Stimulated activated CD4-positive, alpha-beta T cell treated with anti-CD3 and anti-CD28 coated beads, TNF-alpha, amount 100 ng/mL, for 1 hour (primary cell): Measurements from ENCODE around the gene ST6GALNAC3.
"Not testable (repeated sequence)": the region's sequence is repeated elsewhere in the genome, so short reads cannot be mapped to it uniquely, and the experiment has no call there.

Source experiments
- DNase-seq, 3 donors: peaks; one replicate each; pipeline ENCODE4 v3.0.0-alpha.2; 2020; ENCODE audit warnings: low read depth in 3 of 3, low spot score in 1 of 3

ST6GALNAC3 gene

GRCh38 chr1:76106251-76106650, 31.7 kb downstream of the ST6GALNAC3 start:
- DNase-seq, result no peak

GRCh38 chr1:76106719-76107235, 32.2 kb downstream of the ST6GALNAC3 start:
- no peak for DNase-seq

- DNase-seq, result no peak
Observed at GRCh38 chr1:76109404-76109803, 34.9 kb downstream of the ST6GALNAC3 start.

- no peak for DNase-seq
Observed at GRCh38 chr1:76109901-76110560, 35.5 kb downstream of the ST6GALNAC3 start.

GRCh38 chr1:76110666-76111065, 36.1 kb downstream of the ST6GALNAC3 start:
- DNase-seq, result no peak

GRCh38 chr1:76112321-76112720, 37.8 kb downstream of the ST6GALNAC3 start:
- DNase-seq, result not testable (repeated sequence)

GRCh38 chr1:76113446-76113845, 38.9 kb downstream of the ST6GALNAC3 start:
- DNase-seq, result no peak

GRCh38 chr1:76115171-76115570, 40.6 kb downstream of the ST6GALNAC3 start:
- no peak for DNase-seq

- DNase-seq, result no peak
Observed at GRCh38 chr1:76121850-76122249, 47.3 kb downstream of the ST6GALNAC3 start.

- no peak for DNase-seq
Observed at GRCh38 chr1:76122271-76122670, 47.7 kb downstream of the ST6GALNAC3 start.

- DNase-seq, result not testable (repeated sequence)
Observed at GRCh38 chr1:76123411-76124064, 49.0 kb downstream of the ST6GALNAC3 start.

GRCh38 chr1:76124196-76124595, 49.6 kb downstream of the ST6GALNAC3 start:
- no peak for DNase-seq

- no peak for DNase-seq
Observed at GRCh38 chr1:76125473-76126219, 51.1 kb downstream of the ST6GALNAC3 start.

- DNase-seq, result no peak
Observed at GRCh38 chr1:76128096-76128495, 53.5 kb downstream of the ST6GALNAC3 start.

GRCh38 chr1:76129731-76130130, 55.2 kb downstream of the ST6GALNAC3 start:
- no peak for DNase-seq

GRCh38 chr1:76130992-76131391, 56.4 kb downstream of the ST6GALNAC3 start:
- no peak for DNase-seq

GRCh38 chr1:76133977-76134376, 59.4 kb downstream of the ST6GALNAC3 start:
- DNase-seq, result no peak

GRCh38 chr1:76135835-76136234, 61.3 kb downstream of the ST6GALNAC3 start:
- DNase-seq, result no peak

- no peak for DNase-seq
Observed at GRCh38 chr1:76136894-76137293, 62.3 kb downstream of the ST6GALNAC3 start.

GRCh38 chr1:76137746-76138145, 63.2 kb downstream of the ST6GALNAC3 start:
- no peak for DNase-seq

- DNase-seq, result no peak
Observed at GRCh38 chr1:76138217-76138616, 63.7 kb downstream of the ST6GALNAC3 start.

GRCh38 chr1:76140227-76140626, 65.7 kb downstream of the ST6GALNAC3 start:
- DNase-seq, result no peak
